Measurements from ENCODE around the gene UGT1A5. TPM values are rescaled to one million over a fixed set of nuclear protein-coding genes. Genes with fewer than 3 reads are reported as not detected.

Gene UGT1A5
- total RNA-seq, 1 experiment from 2014 or later, result not detected

DNA sequence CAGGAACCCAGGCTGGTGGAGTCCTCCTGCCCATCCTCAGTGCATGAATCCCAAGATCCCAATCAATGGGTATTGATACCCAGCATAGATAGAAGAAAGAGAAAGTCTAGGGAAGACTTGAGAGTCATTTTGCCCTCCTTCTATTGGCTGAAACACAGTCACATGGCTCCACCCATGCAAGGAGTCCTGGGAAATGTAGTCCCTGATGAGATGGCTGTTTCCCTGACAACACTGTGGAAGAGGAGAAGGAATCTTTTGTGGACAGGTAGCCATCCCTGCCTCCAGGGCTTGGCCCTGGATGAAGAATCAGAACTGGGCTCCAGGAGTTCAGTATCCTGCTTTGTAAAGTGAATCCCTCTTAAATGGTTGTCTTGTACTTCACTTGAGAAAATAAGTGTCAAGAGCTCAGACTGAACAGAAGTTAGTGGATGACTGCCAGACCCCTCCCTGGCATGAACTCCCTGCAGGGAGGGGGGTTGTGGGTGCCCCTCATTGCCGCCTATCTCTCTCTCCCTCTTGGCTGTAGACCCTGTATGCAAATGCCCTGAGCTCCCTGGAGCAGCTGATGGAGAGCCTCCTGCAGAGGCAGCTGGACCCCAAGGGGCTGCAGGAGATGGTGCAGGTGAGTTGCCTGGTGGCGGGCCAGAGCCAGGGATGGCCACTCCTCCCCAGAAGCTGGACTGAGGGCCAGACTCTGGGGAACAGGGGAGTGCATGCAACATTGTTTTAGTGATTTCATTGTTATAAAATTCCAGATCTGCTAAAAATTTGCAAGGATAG lies 101.5 kb downstream of the UGT1A5 start:
- BruUV-seq (replicated peaks), result no TSS peak
- H3K4me1 ChIP-seq (ENCODE audit: insufficient read depth, low read length, poor library complexity, severe bottlenecking), result no peaks in the 10 kb centered on the region
- peak; percentile 23 for DNase-seq (ENCODE audit: low spot score)
- TF ChIP-seq EZH2 (IDR thresholded peaks at IDR 0.05; ENCODE audit: borderline replicate concordance, low read depth, low read length, poor library complexity, severe bottlenecking), result no peak
- TF ChIP-seq, protein P1, sequence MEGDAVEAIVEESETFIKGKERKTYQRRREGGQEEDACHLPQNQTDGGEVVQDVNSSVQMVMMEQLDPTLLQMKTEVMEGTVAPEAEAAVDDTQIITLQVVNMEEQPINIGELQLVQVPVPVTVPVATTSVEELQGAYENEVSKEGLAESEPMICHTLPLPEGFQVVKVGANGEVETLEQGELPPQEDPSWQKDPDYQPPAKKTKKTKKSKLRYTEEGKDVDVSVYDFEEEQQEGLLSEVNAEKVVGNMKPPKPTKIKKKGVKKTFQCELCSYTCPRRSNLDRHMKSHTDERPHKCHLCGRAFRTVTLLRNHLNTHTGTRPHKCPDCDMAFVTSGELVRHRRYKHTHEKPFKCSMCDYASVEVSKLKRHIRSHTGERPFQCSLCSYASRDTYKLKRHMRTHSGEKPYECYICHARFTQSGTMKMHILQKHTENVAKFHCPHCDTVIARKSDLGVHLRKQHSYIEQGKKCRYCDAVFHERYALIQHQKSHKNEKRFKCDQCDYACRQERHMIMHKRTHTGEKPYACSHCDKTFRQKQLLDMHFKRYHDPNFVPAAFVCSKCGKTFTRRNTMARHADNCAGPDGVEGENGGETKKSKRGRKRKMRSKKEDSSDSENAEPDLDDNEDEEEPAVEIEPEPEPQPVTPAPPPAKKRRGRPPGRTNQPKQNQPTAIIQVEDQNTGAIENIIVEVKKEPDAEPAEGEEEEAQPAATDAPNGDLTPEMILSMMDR (conservative IDR thresholded peaks at IDR 0.05; ENCODE audit: low read depth, low read length), result no peak
- intact Hi-C loops (cut with micrococcal nuclease; ENCODE audit: unreplicated experiment), result no loop called here
- CTCF ChIA-PET, result no interaction called here
- H3K4me3 ChIP-seq (ENCODE audit: low read depth, low read length, poor library complexity, severe bottlenecking), result no peak overlapping the region
- no peaks in the 10 kb centered on the region for H3K9me3 ChIP-seq (ENCODE audit: low read depth, low read length, poor library complexity, severe bottlenecking)
- no peaks in the 10 kb centered on the region for H3K36me3 ChIP-seq (ENCODE audit: insufficient read depth, low read length, poor library complexity, severe bottlenecking)
- POLR2A ChIA-PET (ENCODE audit: low non-redundant PET), result no interaction called here
- no peaks in the 10 kb centered on the region for H3K27me3 ChIP-seq (replicated peaks; ENCODE audit: insufficient read depth, low read depth, low read length, poor library complexity)
- no peak overlapping the region for H3K27ac ChIP-seq (ENCODE audit: low read depth, low read length, poor library complexity, severe bottlenecking)

- CTCF ChIA-PET, result no interaction called here
- DNase-seq (ENCODE audit: low spot score), result no peak
- no peak overlapping the region for H3K4me3 ChIP-seq (ENCODE audit: low read depth, low read length, poor library complexity, severe bottlenecking)
- no peaks in the 10 kb centered on the region for H3K27me3 ChIP-seq (replicated peaks; ENCODE audit: insufficient read depth, low read depth, low read length, poor library complexity)
- no TSS peak for BruUV-seq (replicated peaks)
- TF ChIP-seq, protein P1 (conservative IDR thresholded peaks at IDR 0.05; ENCODE audit: low read depth, low read length), result no peak
- TF ChIP-seq EZH2 (IDR thresholded peaks at IDR 0.05; ENCODE audit: borderline replicate concordance, low read depth, low read length, poor library complexity, severe bottlenecking), result no peak
- no peaks in the 10 kb centered on the region for H3K36me3 ChIP-seq (ENCODE audit: insufficient read depth, low read length, poor library complexity, severe bottlenecking)
- no peaks in the 10 kb centered on the region for H3K9me3 ChIP-seq (ENCODE audit: low read depth, low read length, poor library complexity, severe bottlenecking)
- POLR2A ChIA-PET (ENCODE audit: low non-redundant PET), result no interaction called here
- H3K4me1 ChIP-seq (ENCODE audit: insufficient read depth, low read length, poor library complexity, severe bottlenecking), result no peaks in the 10 kb centered on the region
- intact Hi-C loops (cut with micrococcal nuclease; ENCODE audit: unreplicated experiment), result no loop called here
- H3K27ac ChIP-seq (ENCODE audit: low read depth, low read length, poor library complexity, severe bottlenecking), result no peak overlapping the region
These were observed 103.2 kb downstream of the UGT1A5 start for GRCh38 chr2:233815861-233816260.

- Histone ChIP-seq H3K36me3 (ENCODE audit: insufficient read depth, low read length, poor library complexity, severe bottlenecking) (no peaks in the 10 kb centered on the region), H3K4me3 (ENCODE audit: low read depth, low read length, poor library complexity, severe bottlenecking) (no peak overlapping the region), H3K27ac (ENCODE audit: low read depth, low read length, poor library complexity, severe bottlenecking) (no peak overlapping the region), H3K27me3 (replicated peaks; ENCODE audit: insufficient read depth, low read depth, low read length, poor library complexity) (no peaks in the 10 kb centered on the region), H3K4me1 (ENCODE audit: insufficient read depth, low read length, poor library complexity, severe bottlenecking) (no peaks in the 10 kb centered on the region), H3K9me3 (ENCODE audit: low read depth, low read length, poor library complexity, severe bottlenecking) (no peaks in the 10 kb centered on the region)
- no peak for DNase-seq (ENCODE audit: low spot score)
- intact Hi-C loops (cut with micrococcal nuclease; ENCODE audit: unreplicated experiment), result no loop called here
- TF ChIP-seq EZH2 (IDR thresholded peaks at IDR 0.05; ENCODE audit: borderline replicate concordance, low read depth, low read length, poor library complexity, severe bottlenecking), result no peak
- TF ChIP-seq, protein P1 (conservative IDR thresholded peaks at IDR 0.05; ENCODE audit: low read depth, low read length), result no peak
- ChIA-PET CTCF (no interaction called here), POLR2A (ENCODE audit: low non-redundant PET) (no interaction called here)
- no TSS peak for BruUV-seq (replicated peaks)
These were observed 103.6 kb downstream of the UGT1A5 start for GRCh38 chr2:233816334-233816733.

Data from A673 (cell line).